Left renal cortex interstitium (tissue), 4 donors: ENCODE data around the gene GIGYF1. TPM values are rescaled to one million over a fixed set of nuclear protein-coding genes. Genes with fewer than 3 reads are reported as not detected.
"Not testable (repeated sequence)": the region's sequence is repeated elsewhere in the genome, so short reads cannot be mapped to it uniquely, and the experiment has no call there.

Source experiments
- DNase-seq, 4 donors: peaks; one replicate each; pipeline ENCODE4 v3.0.0-alpha.2; 2013; ENCODE audit warnings: low read depth in 4 of 4, low spot score in 2 of 4, missing footprints in 1 of 4
- polyA plus RNA-seq, 4 donors: library from polyadenylated mRNA; unstranded; fragments of 120-200 nt; gene quantifications; one replicate each; pipeline ENCODE4 v1.2.1, GENCODE V29; 2013; ENCODE audit not compliant: insufficient read length in 4 of 4

GIGYF1 gene
- polyA plus RNA-seq, 4 donors: 25.7 to 70.4 (median 48.9) TPM

GRCh38 chr7:100674411-100675104, 19.5 kb downstream of the GIGYF1 start:
- no peak for DNase-seq

GRCh38 chr7:100673942-100674410, 20.1 kb downstream of the GIGYF1 start:
- no peak for DNase-seq

GRCh38 chr7:100673302-100673941, 20.6 kb downstream of the GIGYF1 start, which contains the start of gene GNB2:
GNB2 (plus strand) TSS chr7:100673740; CDS start chr7:100676266, 2,526 bp downstream.
- DNase-seq: peak; percentile 97 to 99 (median 99)

- no peak for DNase-seq
Observed at GRCh38 chr7:100671353-100672327, 22.4 kb downstream of the GIGYF1 start.

GRCh38 chr7:100670074-100670473, 24.0 kb downstream of the GIGYF1 start:
- no peak for DNase-seq

GRCh38 chr7:100669106-100669505, 24.9 kb downstream of the GIGYF1 start:
- DNase-seq: not testable (repeated sequence)

- DNase-seq: no peak
Observed at GRCh38 chr7:100668069-100668449, 26.0 kb downstream of the GIGYF1 start.

GRCh38 chr7:100667331-100668068, 26.6 kb downstream of the GIGYF1 start:
- no peak for DNase-seq

GRCh38 chr7:100665168-100665726, 28.8 kb downstream of the GIGYF1 start:
- DNase-seq: no peak

- not testable (repeated sequence) for DNase-seq
Observed at GRCh38 chr7:100662194-100662776, 31.8 kb downstream of the GIGYF1 start.

- no peak for DNase-seq
Observed at GRCh38 chr7:100655908-100656674, 38.0 kb downstream of the GIGYF1 start, which contains the start of gene ACTL6B. ACTL6B (minus strand) TSS chr7:100656448; CDS start chr7:100656354, 94 bp downstream.

- DNase-seq: no peak
Observed at GRCh38 chr7:100654908-100655831, 38.9 kb downstream of the GIGYF1 start.

- no peak for DNase-seq
Observed at GRCh38 chr7:100649826-100650565, 44.1 kb downstream of the GIGYF1 start.

GRCh38 chr7:100642534-100642907, 51.5 kb downstream of the GIGYF1 start:
- DNase-seq: no peak

- DNase-seq: no peak
Observed at GRCh38 chr7:100641860-100642533, 52.1 kb downstream of the GIGYF1 start.

- DNase-seq: no peak
Observed at GRCh38 chr7:100641463-100641859, 52.6 kb downstream of the GIGYF1 start, which contains the start of gene TFR2. TFR2 (minus strand) TSS chr7:100641552; CDS start chr7:100641509, 43 bp downstream.
